Esophagus squamous epithelium (tissue), 4 donors: ENCODE measurements around the gene PHYHIPL.

Experiments used
- POLR2A ChIP-seq, 4 donors: fragments of 450-650 bp; IDR thresholded peaks; one replicate each; pipeline ENCODE4 v1.6.1; 2017; ENCODE audit warnings: antibody characterized with exemption in 4 of 4, mild to moderate bottlenecking in 4 of 4, moderate library complexity in 3 of 4
- TF ChIP-seq, protein P1 (sequence below), 6 experiments: fragments of 450-650 bp in 4 of 6; fragments of 200-600 bp in 2 of 6; sonication (generic) in 2 of 6; IDR thresholded peaks; one replicate each; pipeline ENCODE4 v1.5.1; 2016 to 2019; ENCODE audit warnings: antibody characterized with exemption in 6 of 6, mild to moderate bottlenecking in 4 of 6, moderate library complexity in 4 of 6

DNA sequence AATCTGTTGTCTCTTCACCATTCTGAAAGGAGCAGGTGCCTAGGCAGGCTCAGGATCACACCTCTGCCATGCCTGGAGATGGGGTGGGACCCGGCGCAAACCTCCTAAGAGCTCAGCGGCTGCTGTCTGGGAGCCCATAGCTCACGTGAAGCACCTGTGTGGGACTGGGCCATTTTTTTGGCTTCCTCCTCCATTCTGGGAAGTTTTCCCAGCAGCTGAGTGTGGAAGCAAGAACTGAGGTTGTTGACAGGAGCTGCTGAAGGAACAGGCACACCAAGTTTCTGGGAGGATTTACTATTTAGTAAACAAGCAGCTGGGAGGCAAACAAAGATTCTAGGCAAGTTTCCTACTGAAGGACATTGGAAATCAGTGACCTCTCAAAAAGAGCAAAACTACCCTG lies 108.6 kb downstream of the PHYHIPL start:
- TF ChIP-seq, protein P1, sequence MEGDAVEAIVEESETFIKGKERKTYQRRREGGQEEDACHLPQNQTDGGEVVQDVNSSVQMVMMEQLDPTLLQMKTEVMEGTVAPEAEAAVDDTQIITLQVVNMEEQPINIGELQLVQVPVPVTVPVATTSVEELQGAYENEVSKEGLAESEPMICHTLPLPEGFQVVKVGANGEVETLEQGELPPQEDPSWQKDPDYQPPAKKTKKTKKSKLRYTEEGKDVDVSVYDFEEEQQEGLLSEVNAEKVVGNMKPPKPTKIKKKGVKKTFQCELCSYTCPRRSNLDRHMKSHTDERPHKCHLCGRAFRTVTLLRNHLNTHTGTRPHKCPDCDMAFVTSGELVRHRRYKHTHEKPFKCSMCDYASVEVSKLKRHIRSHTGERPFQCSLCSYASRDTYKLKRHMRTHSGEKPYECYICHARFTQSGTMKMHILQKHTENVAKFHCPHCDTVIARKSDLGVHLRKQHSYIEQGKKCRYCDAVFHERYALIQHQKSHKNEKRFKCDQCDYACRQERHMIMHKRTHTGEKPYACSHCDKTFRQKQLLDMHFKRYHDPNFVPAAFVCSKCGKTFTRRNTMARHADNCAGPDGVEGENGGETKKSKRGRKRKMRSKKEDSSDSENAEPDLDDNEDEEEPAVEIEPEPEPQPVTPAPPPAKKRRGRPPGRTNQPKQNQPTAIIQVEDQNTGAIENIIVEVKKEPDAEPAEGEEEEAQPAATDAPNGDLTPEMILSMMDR (IDR thresholded peaks at IDR 0.05), result no peak
- TF ChIP-seq POLR2A (IDR thresholded peaks at IDR 0.05), result no peak
